Astrocyte (in vitro differentiated cells and primary cell): ENCODE measurements around the gene TAS2R16.

Source experiments
- CTCF ChIP-seq: IDR thresholded peaks from 2 replicates; pipeline ENCODE4 v1.5.1; 2011; ENCODE audit warnings: low read depth, mild to moderate bottlenecking, inconsistent platforms, low read length, moderate library complexity; ENCODE audit not compliant: insufficient read depth
- EZH2 ChIP-seq: IDR thresholded peaks from 2 replicates; pipeline ENCODE4 v1.6.1; 2012; ENCODE audit warnings: mild to moderate bottlenecking, low read length, inconsistent platforms; ENCODE audit not compliant: insufficient read depth

- TF ChIP-seq CTCF (no peak), EZH2 (no peak)
Measured at GRCh38 chr7:123004931-123005330, 9.4 kb upstream of the TAS2R16 start.
